Activated effector memory CD4-positive, alpha-beta T cell treated with anti-CD3 and anti-CD28 coated beads, Interleukin-2, amount 50 U/mL, for 16 hours (primary cell): ENCODE results near the gene KRTAP9-8.
"Not testable (repeated sequence)": the region's sequence is repeated elsewhere in the genome, so short reads cannot be mapped to it uniquely, and the experiment has no call there.

ENCODE experiments used
- DNase-seq: peaks from one replicate; pipeline ENCODE4 v3.0.0-alpha.2; 2020

Gene KRTAP9-8

DNA sequence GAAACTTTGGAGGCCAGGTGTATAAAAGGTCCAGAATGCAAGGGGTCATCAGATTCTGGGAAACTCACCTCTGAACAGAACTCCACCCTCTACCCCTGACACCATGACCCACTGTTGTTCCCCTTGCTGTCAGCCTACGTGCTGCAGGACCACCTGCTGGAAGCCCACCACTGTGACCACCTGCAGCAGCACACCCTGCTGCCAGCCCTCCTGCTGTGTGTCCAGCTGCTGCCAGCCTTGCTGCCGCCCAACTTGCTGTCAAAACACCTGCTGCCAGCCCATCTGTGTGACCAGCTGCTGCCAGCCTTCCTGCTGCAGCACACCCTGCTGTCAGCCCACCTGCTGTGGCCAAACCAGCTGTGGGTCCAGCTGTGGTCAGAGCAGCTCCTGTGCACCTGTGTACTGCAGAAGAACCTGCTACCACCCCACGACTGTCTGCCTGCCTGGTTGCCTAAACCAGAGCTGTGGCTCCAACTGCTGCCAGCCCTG is at the start of gene KRTAP9-8:
KRTAP9-8 (plus strand) TSS at position 51 of the 489 bp plus-strand sequence; CDS start at position 104, 53 bp downstream.
- not testable (repeated sequence) for DNase-seq

- DNase-seq = not testable (repeated sequence)
Observed at GRCh38 chr17:41189837-41190318, 47.9 kb upstream of the KRTAP9-8 start, which contains the start of gene KRTAP9-1. Gene KRTAP9-1, plus strand, starts transcription at chr17:41189887. Its CDS starts 0 bp downstream, at chr17:41189887.

DNA sequence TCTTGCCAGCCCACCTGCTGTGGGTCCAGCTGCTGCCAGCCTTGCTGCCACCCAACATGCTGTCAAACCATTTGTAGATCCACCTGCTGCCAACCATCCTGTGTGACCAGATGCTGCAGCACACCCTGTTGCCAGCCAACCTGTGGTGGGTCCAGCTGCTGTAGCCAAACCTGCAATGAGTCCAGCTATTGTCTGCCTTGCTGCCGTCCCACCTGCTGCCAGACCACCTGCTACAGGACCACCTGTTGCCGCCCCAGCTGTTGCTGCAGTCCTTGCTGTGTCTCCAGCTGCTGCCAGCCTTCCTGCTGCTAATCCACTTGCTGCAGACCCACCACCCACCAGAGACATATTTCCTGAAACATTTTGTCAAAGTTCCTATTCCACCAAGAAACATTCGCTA is 47.5 kb upstream of the KRTAP9-8 start:
- no peak for DNase-seq

DNA sequence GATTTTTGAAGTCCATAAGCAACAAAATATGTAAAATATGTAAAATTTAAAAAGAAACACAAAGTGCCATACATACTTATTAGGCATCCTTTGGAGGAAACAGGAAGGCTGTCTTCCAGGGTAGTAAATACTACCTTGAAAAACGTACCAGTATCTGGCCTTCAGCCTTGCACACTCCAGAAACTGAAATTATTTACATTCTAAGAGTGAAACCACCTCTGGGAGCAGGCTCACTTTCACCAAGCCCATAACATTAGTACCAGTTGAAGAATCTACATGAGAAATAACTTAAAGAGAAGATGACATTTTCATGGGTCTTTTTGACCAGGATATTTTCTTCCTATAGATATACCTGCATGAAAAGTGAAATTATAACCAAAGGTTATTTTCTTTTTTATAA is 41.7 kb upstream of the KRTAP9-8 start:
- no peak for DNase-seq

DNA sequence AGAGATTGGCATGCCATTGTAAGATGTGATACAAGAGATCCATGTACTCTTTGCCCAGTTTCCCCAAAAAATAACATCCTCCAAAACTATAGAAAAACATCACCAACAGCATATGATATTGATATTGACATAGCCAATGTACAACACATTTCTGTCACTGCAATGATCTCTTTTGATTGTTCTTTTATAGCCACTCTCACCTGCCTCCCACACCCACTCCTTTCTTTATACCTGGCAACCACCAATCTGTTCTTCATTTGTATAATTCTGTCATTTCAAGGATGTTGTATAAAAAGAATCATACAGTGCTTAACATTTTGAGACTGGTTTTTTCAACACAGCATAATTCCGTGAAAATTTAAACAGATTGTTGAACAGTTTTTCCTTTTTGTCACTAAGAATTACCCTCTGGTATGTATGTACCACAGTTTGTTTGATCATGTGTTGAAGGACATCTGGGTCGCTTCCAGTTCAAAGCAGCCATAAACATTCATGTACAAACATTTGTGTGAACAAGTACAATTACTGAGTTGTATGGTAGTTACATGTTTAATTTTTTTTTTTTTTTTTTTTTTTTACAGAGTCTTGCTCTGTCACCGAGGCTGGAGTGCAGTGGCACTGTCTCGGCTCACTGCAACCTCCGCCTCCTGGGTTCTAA is 38.2 kb upstream of the KRTAP9-8 start:
- no peak for DNase-seq

DNA sequence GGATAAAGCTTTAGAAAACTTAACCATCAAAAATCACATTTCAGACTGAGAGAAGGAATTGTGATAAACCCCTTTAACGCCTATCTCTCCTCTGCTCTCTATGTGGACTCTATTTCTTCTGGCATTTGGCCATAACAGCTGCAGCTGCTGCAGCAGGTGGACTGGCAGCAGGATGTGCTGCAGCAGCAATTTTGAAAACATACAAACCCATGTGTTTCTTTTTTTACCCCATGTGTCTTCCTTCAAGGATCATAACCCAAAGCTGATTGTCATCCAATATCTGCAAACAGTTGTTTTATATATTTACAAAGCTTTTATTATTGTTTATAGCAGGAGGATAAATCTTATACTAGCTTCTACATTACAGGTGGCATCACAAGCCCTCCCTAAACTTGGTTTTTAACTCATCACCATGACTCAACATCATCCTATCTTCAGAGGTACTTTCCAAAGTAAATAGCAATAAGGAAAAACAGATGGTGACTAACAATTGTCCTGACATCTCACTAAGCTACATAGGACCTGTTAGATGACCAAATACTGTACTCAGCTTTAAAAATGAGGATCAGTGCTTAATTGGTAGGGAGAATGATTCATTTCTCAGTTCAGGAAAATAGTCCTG is 25.8 kb upstream of the KRTAP9-8 start:
- DNase-seq = no peak

- no peak for DNase-seq
Observed at GRCh38 chr17:41212524-41213169, 25.2 kb upstream of the KRTAP9-8 start.

- DNase-seq = no peak
Observed at GRCh38 chr17:41215681-41216080, 22.1 kb upstream of the KRTAP9-8 start.

DNA sequence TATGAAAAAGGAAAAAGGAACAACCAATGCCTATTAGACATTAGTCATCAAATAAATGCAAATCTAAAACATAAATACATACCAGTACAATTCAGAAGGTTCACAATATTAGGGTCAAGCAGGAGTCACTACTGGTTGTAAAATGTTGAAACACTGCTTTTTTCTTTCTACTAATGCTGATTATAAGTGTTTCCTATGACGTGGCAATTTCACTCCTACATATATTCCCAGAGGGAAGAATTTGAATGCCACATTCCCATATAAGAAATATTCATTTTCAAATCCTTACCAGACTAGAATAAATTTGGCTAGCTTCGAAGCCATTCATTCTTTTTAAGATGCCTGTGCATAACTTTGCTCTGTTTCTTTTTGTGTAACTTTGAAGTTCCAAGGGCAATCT is 14.0 kb upstream of the KRTAP9-8 start:
- DNase-seq = no peak

DNA sequence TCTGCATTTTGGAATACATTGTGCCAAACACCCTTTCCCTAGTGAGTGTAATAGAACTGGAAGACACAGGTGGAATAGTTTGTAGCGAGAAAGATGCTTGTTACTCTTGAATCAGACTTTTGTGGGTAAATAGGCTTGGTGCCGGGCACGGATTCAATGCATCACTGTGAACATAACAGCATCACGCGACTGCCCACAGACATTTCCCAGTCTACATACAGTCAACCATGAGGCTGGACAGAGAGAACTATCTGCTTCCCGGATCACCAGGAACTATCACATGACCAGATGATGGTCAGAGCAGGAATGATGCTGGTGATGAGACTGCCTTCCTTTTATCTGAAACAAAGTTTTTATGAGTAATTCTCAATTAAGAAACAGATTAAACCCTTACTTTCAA is 11.7 kb upstream of the KRTAP9-8 start:
- DNase-seq = no peak

- DNase-seq = not testable (repeated sequence)
Observed at GRCh38 chr17:41226598-41227095, 11.2 kb upstream of the KRTAP9-8 start, which contains the start of gene KRTAP9-2. Gene KRTAP9-2, plus strand, starts transcription at chr17:41226648. Its CDS starts 7 bp downstream, at chr17:41226655.

DNA sequence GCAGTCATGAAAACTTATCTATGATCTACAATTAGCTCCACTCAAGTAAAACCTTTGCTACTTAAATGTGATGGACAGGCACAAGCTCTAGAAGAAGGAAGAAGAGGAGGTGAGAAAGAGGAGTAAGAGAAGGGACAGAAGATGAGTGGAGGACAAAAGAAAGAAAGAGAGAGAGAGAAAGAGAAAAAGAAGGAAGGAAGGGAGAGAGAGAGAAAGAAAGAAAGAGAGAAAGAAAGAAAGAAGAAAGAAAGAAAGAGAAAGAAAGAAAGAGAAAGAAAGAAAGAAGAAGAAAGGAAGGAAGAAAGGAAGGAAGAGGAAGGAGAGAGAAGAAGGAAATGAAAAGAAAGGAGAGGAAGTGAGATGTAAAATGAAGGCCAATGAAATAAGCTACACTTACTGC is 7.7 kb upstream of the KRTAP9-8 start:
- no peak for DNase-seq

GRCh38 chr17:41231731-41232130 is 6.1 kb upstream of the KRTAP9-8 start:
- no peak for DNase-seq

DNA sequence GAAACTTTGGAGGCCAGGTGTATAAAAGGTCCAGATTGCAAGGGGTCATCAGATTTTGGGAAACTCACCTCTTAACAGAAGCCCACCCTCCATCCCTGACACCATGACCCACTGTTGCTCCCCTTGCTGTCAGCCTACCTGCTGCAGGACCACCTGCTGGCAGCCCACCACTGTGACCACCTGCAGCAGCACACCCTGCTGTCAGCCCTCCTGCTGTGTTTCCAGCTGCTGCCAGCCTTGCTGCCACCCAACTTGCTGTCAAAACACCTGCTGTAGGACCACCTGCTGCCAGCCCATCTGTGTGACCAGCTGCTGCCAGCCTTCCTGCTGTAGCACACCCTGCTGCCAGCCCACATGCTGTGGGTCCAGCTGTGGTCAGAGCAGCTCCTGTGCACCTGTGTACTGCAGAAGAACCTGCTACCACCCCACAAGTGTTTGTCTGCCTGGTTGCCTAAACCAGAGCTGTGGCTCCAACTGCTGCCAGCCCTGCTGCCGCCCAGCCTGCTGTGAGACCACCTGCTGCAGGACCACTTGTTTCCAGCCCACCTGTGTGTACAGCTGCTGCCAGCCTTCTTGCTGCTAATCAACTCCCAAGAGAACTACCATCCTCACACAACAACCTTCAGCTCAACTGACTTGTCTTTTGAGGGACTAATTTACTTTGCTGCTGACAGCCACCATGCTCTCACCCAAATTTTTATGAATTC is 5.2 kb upstream of the KRTAP9-8 start, which contains the start of gene KRTAP9-3:
KRTAP9-3 (plus strand) TSS at position 51 of the 707 bp plus-strand sequence; CDS start at position 104, 53 bp downstream.
- not testable (repeated sequence) for DNase-seq

DNA sequence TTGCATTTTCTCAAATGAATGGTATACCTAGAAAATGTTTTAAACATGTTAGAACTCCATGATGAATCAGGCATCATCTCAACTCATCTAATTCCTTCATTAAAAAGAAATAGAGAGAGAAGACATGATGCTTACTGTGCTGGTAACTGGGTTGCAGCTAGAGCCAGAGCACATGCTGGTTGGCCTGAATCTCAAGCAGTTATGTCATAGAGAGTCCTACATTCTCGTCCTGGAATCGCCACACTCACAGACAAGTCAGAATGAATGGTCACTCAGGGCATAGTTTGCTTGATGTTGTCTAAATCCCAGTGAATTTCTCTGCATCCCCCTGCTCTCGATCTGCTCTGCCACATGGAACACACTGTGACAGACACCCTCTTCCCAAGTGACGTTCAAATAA is 683 bp upstream of the KRTAP9-8 start:
- not testable (repeated sequence) for DNase-seq

- DNase-seq = not testable (repeated sequence)
Observed at GRCh38 chr17:41246995-41247787, 9.4 kb downstream of the KRTAP9-8 start.

DNA sequence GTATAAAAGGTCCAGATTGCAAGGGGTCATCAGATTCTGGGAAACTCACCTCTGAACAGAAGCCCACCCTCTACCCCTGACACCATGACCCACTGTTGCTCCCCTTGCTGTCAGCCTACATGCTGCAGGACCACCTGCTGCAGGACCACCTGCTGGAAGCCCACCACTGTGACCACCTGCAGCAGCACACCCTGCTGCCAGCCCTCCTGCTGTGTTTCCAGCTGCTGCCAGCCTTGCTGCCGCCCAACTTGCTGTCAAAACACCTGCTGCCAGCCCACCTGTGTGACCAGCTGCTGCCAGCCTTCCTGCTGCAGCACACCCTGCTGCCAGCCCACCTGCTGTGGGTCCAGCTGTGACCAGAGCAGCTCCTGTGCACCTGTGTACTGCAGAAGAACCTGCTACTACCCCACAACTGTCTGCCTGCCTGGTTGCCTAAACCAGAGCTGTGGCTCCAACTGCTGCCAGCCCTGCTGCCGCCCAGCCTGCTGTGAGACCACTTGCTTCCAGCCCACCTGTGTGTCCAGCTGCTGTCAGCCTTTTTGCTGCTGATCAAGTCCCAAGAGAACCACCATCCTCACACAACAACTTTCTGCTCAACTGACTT is 11.9 kb downstream of the KRTAP9-8 start, which contains the start of gene KRTAP9-4:
KRTAP9-4 (plus strand) TSS at position 51 of the 604 bp plus-strand sequence; CDS start at position 85, 34 bp downstream.
- not testable (repeated sequence) for DNase-seq

- DNase-seq = no peak
Observed at GRCh38 chr17:41251261-41251660, 13.5 kb downstream of the KRTAP9-8 start.

GRCh38 chr17:41254861-41255260 is 17.1 kb downstream of the KRTAP9-8 start:
- DNase-seq = no peak

- DNase-seq = not testable (repeated sequence)
Observed at GRCh38 chr17:41255381-41256290, 17.8 kb downstream of the KRTAP9-8 start, which contains the start of gene KRTAP9-9. Gene KRTAP9-9, plus strand, starts transcription at chr17:41255384.
